NCI-H146 treated with DMSO at 0.1 percent for 48 hours (cell line): ENCODE data around the gene BLOC1S4.
"Not testable (repeated sequence)": the region's sequence is repeated elsewhere in the genome, so short reads cannot be mapped to it uniquely, and the experiment has no call there.

Source experiments
- DNase-seq: peaks from one replicate; lab custom pipeline; 2025; ENCODE audit not compliant: unreplicated experiment; lab: John Stamatoyannopoulos, UW

BLOC1S4 gene

GRCh38 chr4:6734165-6734786, 18.3 kb downstream of the BLOC1S4 start:
- no peak for DNase-seq

GRCh38 chr4:6739920-6740319, 23.9 kb downstream of the BLOC1S4 start:
- no peak for DNase-seq

GRCh38 chr4:6740347-6740746, 24.4 kb downstream of the BLOC1S4 start:
- DNase-seq = no peak

- DNase-seq = no peak
Measured at GRCh38 chr4:6742507-6742906, 26.5 kb downstream of the BLOC1S4 start.

- no peak for DNase-seq
Measured at GRCh38 chr4:6742989-6743388, 27.0 kb downstream of the BLOC1S4 start.

GRCh38 chr4:6746721-6747293, 30.8 kb downstream of the BLOC1S4 start:
- DNase-seq = no peak

GRCh38 chr4:6747294-6748051, 31.5 kb downstream of the BLOC1S4 start:
- DNase-seq = no peak

- no peak for DNase-seq
Measured at GRCh38 chr4:6748286-6748685, 32.3 kb downstream of the BLOC1S4 start.

- DNase-seq = no peak
Measured at GRCh38 chr4:6749340-6750171, 33.6 kb downstream of the BLOC1S4 start.

- no peak for DNase-seq
Measured at GRCh38 chr4:6750286-6751221, 34.6 kb downstream of the BLOC1S4 start.

- DNase-seq = no peak
Measured at GRCh38 chr4:6751611-6752485, 35.9 kb downstream of the BLOC1S4 start.

- no peak for DNase-seq
Measured at GRCh38 chr4:6752486-6752829, 36.5 kb downstream of the BLOC1S4 start.

- no peak for DNase-seq
Measured at GRCh38 chr4:6753103-6753560, 37.2 kb downstream of the BLOC1S4 start.

GRCh38 chr4:6753891-6754290, 37.9 kb downstream of the BLOC1S4 start:
- no peak for DNase-seq

- no peak for DNase-seq
Measured at GRCh38 chr4:6754481-6755087, 38.6 kb downstream of the BLOC1S4 start.

GRCh38 chr4:6755088-6755753, 39.2 kb downstream of the BLOC1S4 start:
- no peak for DNase-seq

GRCh38 chr4:6756345-6756744, 40.4 kb downstream of the BLOC1S4 start:
- not testable (repeated sequence) for DNase-seq

- DNase-seq = no peak
Measured at GRCh38 chr4:6758728-6759127, 42.8 kb downstream of the BLOC1S4 start.
